Stromal cell of bone marrow (primary cell): ENCODE measurements around the gene ASTN2.

Experiments
- DNase-seq: peaks from one replicate; pipeline ENCODE4 v3.0.0-alpha.2; 2012; ENCODE audit warnings: low read depth

Gene ASTN2

GRCh38 chr9:116452634-116453033 is 962.2 kb downstream of the ASTN2 start:
- no peak for DNase-seq

GRCh38 chr9:116452227-116452626 is 962.6 kb downstream of the ASTN2 start:
- no peak for DNase-seq

- DNase-seq: no peak
Observed at GRCh38 chr9:116451500-116452115, 963.2 kb downstream of the ASTN2 start.

GRCh38 chr9:116450378-116451139 is 964.3 kb downstream of the ASTN2 start:
- DNase-seq: peak; percentile 48

- DNase-seq: no peak
Observed at GRCh38 chr9:116449949-116450348, 964.9 kb downstream of the ASTN2 start.

GRCh38 chr9:116448431-116448830 is 966.4 kb downstream of the ASTN2 start:
- DNase-seq: no peak

- DNase-seq: no peak
Observed at GRCh38 chr9:116447934-116448333, 966.9 kb downstream of the ASTN2 start.

- DNase-seq: no peak
Observed at GRCh38 chr9:116442528-116442927, 972.3 kb downstream of the ASTN2 start.

- no peak for DNase-seq
Observed at GRCh38 chr9:116437411-116438370, 977.2 kb downstream of the ASTN2 start.

- no peak for DNase-seq
Observed at GRCh38 chr9:116436121-116436520, 978.7 kb downstream of the ASTN2 start.

GRCh38 chr9:116435706-116436105 is 979.2 kb downstream of the ASTN2 start:
- DNase-seq: no peak

GRCh38 chr9:116434314-116434713 is 980.5 kb downstream of the ASTN2 start:
- no peak for DNase-seq

- DNase-seq: no peak
Observed at GRCh38 chr9:116432051-116432450, 982.8 kb downstream of the ASTN2 start.

GRCh38 chr9:116430849-116431248 is 984.0 kb downstream of the ASTN2 start:
- no peak for DNase-seq

GRCh38 chr9:116425244-116425643 is 989.6 kb downstream of the ASTN2 start:
- no peak for DNase-seq

- DNase-seq: no peak
Observed at GRCh38 chr9:116423149-116423548, 991.7 kb downstream of the ASTN2 start.

GRCh38 chr9:116422119-116422979 is 992.5 kb downstream of the ASTN2 start:
- no peak for DNase-seq

- peak; percentile 68 for DNase-seq
Observed at GRCh38 chr9:116420993-116421538, 993.8 kb downstream of the ASTN2 start.

- DNase-seq: no peak
Observed at GRCh38 chr9:116419181-116419580, 995.7 kb downstream of the ASTN2 start.

- no peak for DNase-seq
Observed at GRCh38 chr9:116417464-116417863, 997.4 kb downstream of the ASTN2 start.

- no peak for DNase-seq
Observed at GRCh38 chr9:116416421-116416820, 998.4 kb downstream of the ASTN2 start.
